SK-N-SH treated with all-trans-retinoic acid at 6 μM for 48 hours (cell line): ENCODE data around the gene NKAIN1.
"Not testable (repeated sequence)": the region's sequence is repeated elsewhere in the genome, so short reads cannot be mapped to it uniquely, and the experiment has no call there.

ENCODE experiments used
- ATAC-seq: fragments of 200-7000 bp; cut with Tn5 transposase; 3 replicates; pipeline ENCODE4 v1.9.1; 2020; ENCODE audit warnings: mild to moderate bottlenecking, moderate library complexity
- ARNTL ChIP-seq: fragments of 450-650 bp; formaldehyde crosslinking; IDR thresholded peaks from 2 replicates; pipeline ENCODE4 v1.5.0; 2020; ENCODE audit warnings: low read depth, mild to moderate bottlenecking, moderate library complexity, borderline replicate concordance
- CSDC2 ChIP-seq: fragments of 250-450 bp; sonication (Bioruptor Pico); IDR thresholded peaks from 2 replicates; pipeline ENCODE4 v1.5.0; 2020; ENCODE audit warnings: mild to moderate bottlenecking, moderate library complexity
- ESRRG ChIP-seq: fragments of 250-450 bp; sonication (Bioruptor Pico); IDR thresholded peaks from 2 replicates; pipeline ENCODE4 v1.6.1; 2021; ENCODE audit warnings: mild to moderate bottlenecking
- GLIS3 ChIP-seq: fragments of 250-450 bp; sonication (Bioruptor Pico); IDR thresholded peaks from 2 replicates; pipeline ENCODE4 v1.5.0; 2020; ENCODE audit warnings: mild to moderate bottlenecking, moderate library complexity
- ISL1 ChIP-seq: fragments of 250-450 bp; sonication (Bioruptor Pico); IDR thresholded peaks from 2 replicates; pipeline ENCODE4 v2.1.2; 2022; ENCODE audit warnings: mild to moderate bottlenecking, moderate library complexity
- OSR1 ChIP-seq: fragments of 250-450 bp; sonication (Bioruptor Pico); IDR thresholded peaks from 2 replicates; pipeline ENCODE4 v1.8.0; 2022; ENCODE audit warnings: moderate library complexity, mild to moderate bottlenecking, inconsistent platforms
- POU6F1 ChIP-seq: fragments of 250-450 bp; sonication (Bioruptor Pico); IDR thresholded peaks from 2 replicates; pipeline ENCODE4 v1.8.0; 2021; ENCODE audit warnings: low read depth, mild to moderate bottlenecking, moderate library complexity, borderline replicate concordance
- PPARA ChIP-seq: fragments of 250-450 bp; sonication (Bioruptor Pico); IDR thresholded peaks from 2 replicates; pipeline ENCODE4 v1.5.0; 2020; ENCODE audit warnings: mild to moderate bottlenecking, borderline replicate concordance
- RARB ChIP-seq: fragments of 250-450 bp; sonication (Bioruptor Pico); IDR thresholded peaks from 2 replicates; pipeline ENCODE4 v1.8.0; 2021; ENCODE audit warnings: mild to moderate bottlenecking, moderate library complexity
- SNAI2 ChIP-seq: fragments of 250-450 bp; sonication (Bioruptor Pico); IDR thresholded peaks from 2 replicates; pipeline ENCODE4 v1.5.0; 2020; ENCODE audit warnings: mild to moderate bottlenecking, moderate library complexity
- TCF4 ChIP-seq: fragments of 250-450 bp; sonication (Bioruptor Pico); IDR thresholded peaks from 2 replicates; pipeline ENCODE4 v1.8.0; 2021; ENCODE audit warnings: mild to moderate bottlenecking, moderate library complexity, borderline replicate concordance
- ZC3H10 ChIP-seq: fragments of 250-450 bp; sonication (Bioruptor Pico); IDR thresholded peaks from 2 replicates; pipeline ENCODE4 v1.5.1; 2021; ENCODE audit warnings: mild to moderate bottlenecking, moderate library complexity
- ZNF70 ChIP-seq: fragments of 450-650 bp; formaldehyde crosslinking; IDR thresholded peaks from 2 replicates; pipeline ENCODE4 v1.5.0; 2020; ENCODE audit warnings: mild to moderate bottlenecking, moderate library complexity
- ZNF8 ChIP-seq: fragments of 450-650 bp; formaldehyde crosslinking; IDR thresholded peaks from 2 replicates; pipeline ENCODE4 v1.5.0; 2020; ENCODE audit warnings: mild to moderate bottlenecking, moderate library complexity
- TF ChIP-seq, protein P1 (sequence below): fragments of 250-450 bp; sonication (Bioruptor Pico); IDR thresholded peaks from 2 replicates; pipeline ENCODE4 v1.5.0; 2020; ENCODE audit warnings: mild to moderate bottlenecking, moderate library complexity
- TF ChIP-seq, protein P2 (sequence below): fragments of 250-450 bp; sonication (Bioruptor Pico); IDR thresholded peaks from 2 replicates; pipeline ENCODE4 v1.5.1; 2020; ENCODE audit warnings: low read depth, mild to moderate bottlenecking, moderate library complexity
- TF ChIP-seq, protein P3 (sequence below): fragments of 250-450 bp; sonication (Bioruptor Pico); IDR thresholded peaks from 2 replicates; pipeline ENCODE4 v1.8.0; 2020; ENCODE audit warnings: mild to moderate bottlenecking, moderate library complexity, borderline replicate concordance

Gene NKAIN1

GRCh38 chr1:31138797-31139521 lies 100.7 kb downstream of the NKAIN1 start:
- 0 out of 2 replicates have a peak, but pooled peaks have one; percentile 27 for TF ChIP-seq ISL1
- peak; percentile 56; the same call in 1 of the 2 replicates for TF ChIP-seq SNAI2
- ATAC-seq, result not testable (repeated sequence)

DNA sequence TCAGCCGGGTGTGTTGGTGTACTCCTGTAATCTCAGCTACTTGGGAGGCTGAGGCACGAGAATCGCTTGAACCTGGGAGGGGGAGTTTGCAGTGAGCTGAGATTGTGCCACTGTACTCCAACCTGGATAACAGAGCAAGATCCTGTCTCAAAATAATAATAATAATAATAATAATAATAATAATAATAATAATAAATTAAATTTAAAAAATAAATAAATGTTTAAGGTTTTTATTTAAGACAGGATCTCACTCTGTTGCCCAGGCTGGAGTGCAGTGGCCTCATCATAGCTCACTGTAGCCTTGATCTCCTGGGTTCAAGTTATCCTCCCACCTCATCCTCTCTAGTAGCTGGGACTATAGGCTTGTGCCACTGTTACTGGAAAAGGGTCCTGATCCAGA lies 101.8 kb downstream of the NKAIN1 start:
- not testable (repeated sequence) for ATAC-seq

DNA sequence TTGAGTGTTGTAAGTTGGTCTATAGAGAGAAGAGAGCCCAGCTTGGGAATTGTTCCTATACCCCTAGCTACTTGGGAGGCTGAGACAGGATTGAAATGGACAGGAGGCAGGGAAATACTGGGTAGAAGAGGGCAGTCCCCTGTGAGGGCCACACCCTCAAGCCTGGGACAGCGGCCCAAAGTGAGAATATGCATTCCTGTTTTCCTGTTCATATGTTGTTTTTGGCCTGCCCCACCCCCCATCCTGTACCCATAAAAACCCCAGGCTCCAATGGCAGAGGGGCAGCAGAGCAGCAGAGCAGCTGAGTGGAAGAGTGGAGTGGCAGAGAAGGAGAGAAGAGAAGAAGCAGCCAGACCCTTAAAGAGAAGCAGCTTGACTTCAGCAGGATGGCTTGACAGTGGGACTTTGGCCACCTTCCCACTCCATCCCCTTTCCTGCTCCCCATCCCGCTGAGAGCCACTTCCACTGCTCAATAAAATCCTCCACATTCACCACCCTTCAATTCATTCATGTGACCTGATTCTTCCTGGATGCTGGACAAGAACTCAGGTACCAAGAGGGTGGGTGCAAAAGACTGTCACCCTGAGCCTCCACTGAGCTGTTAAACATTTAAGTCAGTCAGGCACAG lies 103.6 kb downstream of the NKAIN1 start:
- TF ChIP-seq OSR1 (no peak), ARNTL (CRISPR knock-in tag) (no peak), ESRRG (CRISPR knock-in tag) (no peak), ZNF8 (CRISPR knock-in tag) (no peak), POU6F1 (CRISPR knock-in tag) (no peak), SNAI2 (no peak), ZC3H10 (CRISPR knock-in tag) (no peak), GLIS3 (CRISPR knock-in tag) (no peak), ZNF70 (CRISPR knock-in tag) (no peak)
- TF ChIP-seq, protein P1, sequence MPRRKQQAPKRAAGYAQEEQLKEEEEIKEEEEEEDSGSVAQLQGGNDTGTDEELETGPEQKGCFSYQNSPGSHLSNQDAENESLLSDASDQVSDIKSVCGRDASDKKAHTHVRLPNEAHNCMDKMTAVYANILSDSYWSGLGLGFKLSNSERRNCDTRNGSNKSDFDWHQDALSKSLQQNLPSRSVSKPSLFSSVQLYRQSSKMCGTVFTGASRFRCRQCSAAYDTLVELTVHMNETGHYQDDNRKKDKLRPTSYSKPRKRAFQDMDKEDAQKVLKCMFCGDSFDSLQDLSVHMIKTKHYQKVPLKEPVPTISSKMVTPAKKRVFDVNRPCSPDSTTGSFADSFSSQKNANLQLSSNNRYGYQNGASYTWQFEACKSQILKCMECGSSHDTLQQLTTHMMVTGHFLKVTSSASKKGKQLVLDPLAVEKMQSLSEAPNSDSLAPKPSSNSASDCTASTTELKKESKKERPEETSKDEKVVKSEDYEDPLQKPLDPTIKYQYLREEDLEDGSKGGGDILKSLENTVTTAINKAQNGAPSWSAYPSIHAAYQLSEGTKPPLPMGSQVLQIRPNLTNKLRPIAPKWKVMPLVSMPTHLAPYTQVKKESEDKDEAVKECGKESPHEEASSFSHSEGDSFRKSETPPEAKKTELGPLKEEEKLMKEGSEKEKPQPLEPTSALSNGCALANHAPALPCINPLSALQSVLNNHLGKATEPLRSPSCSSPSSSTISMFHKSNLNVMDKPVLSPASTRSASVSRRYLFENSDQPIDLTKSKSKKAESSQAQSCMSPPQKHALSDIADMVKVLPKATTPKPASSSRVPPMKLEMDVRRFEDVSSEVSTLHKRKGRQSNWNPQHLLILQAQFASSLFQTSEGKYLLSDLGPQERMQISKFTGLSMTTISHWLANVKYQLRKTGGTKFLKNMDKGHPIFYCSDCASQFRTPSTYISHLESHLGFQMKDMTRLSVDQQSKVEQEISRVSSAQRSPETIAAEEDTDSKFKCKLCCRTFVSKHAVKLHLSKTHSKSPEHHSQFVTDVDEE, result no peak
- ATAC-seq, result no peak; the same call in 2 of the 3 replicates

DNA sequence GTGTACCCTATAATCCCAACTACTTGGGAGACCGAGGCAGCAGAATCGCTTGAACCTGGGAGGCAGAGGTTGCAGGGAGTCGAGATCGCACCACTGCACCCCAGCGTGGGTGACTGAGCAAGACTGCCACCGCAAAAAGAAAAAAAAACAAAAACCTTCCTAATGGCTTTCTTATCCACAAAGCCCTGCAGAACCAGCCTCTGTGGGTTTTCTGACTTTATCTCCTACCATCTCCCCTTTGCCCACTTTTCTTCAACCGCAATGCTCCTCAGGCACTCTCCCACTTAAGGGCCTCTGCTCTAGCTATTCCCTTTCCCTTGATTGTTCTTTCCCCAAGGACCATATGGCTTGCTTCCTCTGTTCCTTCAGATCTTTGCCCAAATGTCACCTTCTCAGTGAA lies 106.3 kb downstream of the NKAIN1 start:
- TF ChIP-seq, protein P1, result no peak
- no peak for TF ChIP-seq ZNF70 (CRISPR knock-in tag)
- TF ChIP-seq, protein P2, sequence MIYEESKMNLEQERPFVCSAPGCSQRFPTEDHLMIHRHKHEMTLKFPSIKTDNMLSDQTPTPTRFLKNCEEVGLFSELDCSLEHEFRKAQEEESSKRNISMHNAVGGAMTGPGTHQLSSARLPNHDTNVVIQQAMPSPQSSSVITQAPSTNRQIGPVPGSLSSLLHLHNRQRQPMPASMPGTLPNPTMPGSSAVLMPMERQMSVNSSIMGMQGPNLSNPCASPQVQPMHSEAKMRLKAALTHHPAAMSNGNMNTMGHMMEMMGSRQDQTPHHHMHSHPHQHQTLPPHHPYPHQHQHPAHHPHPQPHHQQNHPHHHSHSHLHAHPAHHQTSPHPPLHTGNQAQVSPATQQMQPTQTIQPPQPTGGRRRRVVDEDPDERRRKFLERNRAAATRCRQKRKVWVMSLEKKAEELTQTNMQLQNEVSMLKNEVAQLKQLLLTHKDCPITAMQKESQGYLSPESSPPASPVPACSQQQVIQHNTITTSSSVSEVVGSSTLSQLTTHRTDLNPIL, result no peak
- no peak for TF ChIP-seq TCF4
- TF ChIP-seq CSDC2 (CRISPR knock-in tag), result no peak
- no peak for TF ChIP-seq RARB (CRISPR knock-in tag)
- TF ChIP-seq ESRRG (CRISPR knock-in tag), result no peak
- no peak for TF ChIP-seq ZNF8 (CRISPR knock-in tag)
- TF ChIP-seq, protein P3, sequence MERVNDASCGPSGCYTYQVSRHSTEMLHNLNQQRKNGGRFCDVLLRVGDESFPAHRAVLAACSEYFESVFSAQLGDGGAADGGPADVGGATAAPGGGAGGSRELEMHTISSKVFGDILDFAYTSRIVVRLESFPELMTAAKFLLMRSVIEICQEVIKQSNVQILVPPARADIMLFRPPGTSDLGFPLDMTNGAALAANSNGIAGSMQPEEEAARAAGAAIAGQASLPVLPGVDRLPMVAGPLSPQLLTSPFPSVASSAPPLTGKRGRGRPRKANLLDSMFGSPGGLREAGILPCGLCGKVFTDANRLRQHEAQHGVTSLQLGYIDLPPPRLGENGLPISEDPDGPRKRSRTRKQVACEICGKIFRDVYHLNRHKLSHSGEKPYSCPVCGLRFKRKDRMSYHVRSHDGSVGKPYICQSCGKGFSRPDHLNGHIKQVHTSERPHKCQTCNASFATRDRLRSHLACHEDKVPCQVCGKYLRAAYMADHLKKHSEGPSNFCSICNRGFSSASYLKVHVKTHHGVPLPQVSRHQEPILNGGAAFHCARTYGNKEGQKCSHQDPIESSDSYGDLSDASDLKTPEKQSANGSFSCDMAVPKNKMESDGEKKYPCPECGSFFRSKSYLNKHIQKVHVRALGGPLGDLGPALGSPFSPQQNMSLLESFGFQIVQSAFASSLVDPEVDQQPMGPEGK (CRISPR knock-in tag), result no peak
- TF ChIP-seq PPARA (CRISPR knock-in tag), result no peak
- TF ChIP-seq GLIS3 (CRISPR knock-in tag), result no peak
- ATAC-seq, result no peak
